NCI-H2196 treated with DMSO at 0.1 percent for 48 hours (cell line): ENCODE results near the gene MPHOSPH8.
"Not testable (repeated sequence)": the region's sequence is repeated elsewhere in the genome, so short reads cannot be mapped to it uniquely, and the experiment has no call there.

Experiments
- DNase-seq: peaks from one replicate; lab custom pipeline; 2025; ENCODE audit not compliant: unreplicated experiment; lab: John Stamatoyannopoulos, UW

Gene MPHOSPH8

GRCh38 chr13:19680751-19681150, 47.3 kb downstream of the MPHOSPH8 start:
- no peak for DNase-seq

DNA sequence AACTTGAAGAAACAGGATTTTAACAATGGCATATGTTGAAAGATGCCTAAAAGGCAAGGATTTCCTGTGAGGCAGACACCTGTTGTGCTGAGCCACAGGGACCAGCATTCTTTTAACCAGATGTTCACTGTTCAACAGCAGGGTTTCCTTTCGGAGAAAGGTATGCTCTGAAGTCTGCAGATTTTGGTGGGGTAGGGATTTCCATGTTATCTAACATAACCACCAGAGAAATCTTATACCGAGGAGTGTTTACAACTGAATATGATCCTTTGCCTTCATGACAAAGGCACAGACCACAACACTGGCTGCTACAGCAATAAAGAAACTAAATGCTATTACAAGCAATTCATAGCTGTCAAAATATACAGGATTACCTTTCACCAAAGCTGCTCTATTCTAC, 48.1 kb downstream of the MPHOSPH8 start:
- DNase-seq, result no peak

DNA sequence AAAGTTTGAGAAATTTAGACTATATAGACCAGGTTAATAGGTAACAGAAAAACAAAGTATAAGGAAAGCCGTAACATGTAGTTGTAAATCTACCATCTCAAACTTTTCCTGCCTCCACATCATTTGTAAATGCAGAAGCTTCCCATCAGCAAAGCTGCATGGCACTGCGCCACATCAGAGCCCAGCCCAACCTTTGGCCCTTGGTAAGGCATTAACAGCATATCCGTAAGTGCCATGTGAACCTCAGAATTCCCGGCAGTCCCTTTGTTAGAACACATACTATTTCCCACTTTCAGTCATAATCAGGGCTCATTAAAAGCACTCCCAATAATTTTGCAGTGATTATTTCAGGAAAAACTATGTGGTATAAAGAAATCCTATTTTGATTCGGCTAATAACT, 51.6 kb downstream of the MPHOSPH8 start:
- DNase-seq, result no peak

DNA sequence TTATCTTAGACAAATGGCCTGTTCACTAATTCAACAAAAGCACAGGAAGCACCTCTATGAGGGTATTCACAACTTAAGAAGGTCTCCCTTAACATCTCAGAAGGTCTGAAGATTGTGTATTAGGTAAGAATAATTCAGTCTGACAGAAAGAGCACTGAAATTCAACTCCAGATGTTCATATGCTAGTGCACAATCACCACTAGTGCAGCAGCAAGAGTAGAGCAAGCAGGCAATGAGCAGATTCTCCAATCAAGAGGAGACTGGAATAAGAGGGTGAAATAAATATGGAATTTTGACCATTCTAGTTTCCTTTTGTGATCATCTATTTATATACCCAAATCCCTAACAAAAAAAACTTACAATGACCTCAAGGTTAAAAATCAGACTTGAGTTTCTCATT, 52.0 kb downstream of the MPHOSPH8 start:
- no peak for DNase-seq

DNA sequence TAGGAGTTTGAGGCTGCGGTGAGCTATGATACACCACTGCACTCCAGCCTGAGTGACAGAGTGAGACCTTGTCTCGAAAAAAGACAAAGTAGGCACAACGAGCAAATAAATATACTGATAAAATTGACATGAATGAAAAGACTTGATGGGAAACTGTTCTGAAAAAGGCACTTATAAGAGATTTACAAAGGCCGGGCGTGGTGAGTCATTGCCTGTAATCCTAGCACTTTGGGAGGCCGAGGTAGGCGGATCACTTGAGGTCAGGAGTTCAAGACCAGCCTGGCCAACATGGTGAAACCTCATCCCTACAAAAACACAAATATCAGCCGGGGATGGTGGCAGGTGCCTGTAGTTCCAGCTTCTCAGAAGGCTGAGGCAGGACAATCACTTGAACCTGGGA, 58.0 kb downstream of the MPHOSPH8 start:
- not testable (repeated sequence) for DNase-seq

GRCh38 chr13:19695428-19695827, 62.0 kb downstream of the MPHOSPH8 start:
- DNase-seq, result no peak

DNA sequence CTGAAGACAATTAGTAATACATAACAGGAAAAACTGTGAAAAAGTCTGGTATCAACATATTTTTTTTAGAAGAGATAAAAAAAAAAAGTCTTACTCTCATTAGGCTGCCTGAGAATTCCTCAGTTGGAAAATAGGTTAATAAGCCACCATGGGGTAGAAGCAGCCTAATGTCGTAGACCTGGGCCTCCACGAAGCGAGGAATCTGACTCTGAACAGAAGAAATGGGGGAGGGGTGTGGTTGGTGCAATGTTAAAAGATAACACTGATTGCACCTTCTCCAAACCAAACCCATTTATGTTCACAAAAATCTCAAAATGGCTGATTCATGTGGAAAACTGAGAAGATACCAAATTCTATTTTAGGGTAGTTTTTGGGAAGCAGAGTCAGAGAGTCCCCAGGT, 62.4 kb downstream of the MPHOSPH8 start:
- no peak for DNase-seq

DNA sequence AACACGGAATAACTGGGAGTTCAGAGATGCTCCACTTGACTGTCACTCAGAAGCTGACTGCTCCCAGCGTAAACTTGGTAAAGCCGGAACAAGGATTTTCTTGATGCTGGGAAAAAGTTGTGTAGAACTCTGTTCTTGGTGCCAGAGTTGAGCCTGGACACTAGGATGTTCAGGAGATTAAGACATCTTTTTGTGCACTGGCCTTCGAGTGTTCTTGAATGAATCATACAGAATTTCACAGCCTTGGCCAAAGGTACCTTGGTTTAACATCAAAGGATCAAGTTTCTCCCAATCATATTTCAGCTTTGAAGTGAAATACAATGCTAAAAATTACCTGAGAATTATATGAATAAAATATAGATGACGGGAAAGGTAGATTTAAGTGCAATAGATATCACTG, 67.5 kb downstream of the MPHOSPH8 start:
- DNase-seq, result not testable (repeated sequence)

- DNase-seq, result not testable (repeated sequence)
Measured at GRCh38 chr13:19701619-19702018, 68.2 kb downstream of the MPHOSPH8 start.

DNA sequence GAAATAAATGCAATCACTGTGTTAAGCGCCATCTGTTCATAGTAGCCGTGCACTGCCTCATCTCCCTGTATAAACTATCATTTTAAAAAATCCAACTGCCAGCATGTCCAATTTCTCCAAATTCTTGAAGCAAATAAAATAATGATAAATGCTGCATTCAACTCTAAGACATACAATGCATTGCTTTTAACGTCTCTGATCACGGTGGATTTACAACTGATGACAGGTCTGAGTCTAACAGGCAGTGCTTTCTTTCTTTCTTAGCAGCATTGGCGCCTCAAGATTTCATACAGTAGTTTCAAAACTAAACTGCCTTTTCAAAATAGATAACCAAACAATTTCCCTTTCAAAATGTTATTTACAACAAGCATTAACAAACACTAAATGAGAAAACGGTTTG, 70.8 kb downstream of the MPHOSPH8 start:
- DNase-seq, result not testable (repeated sequence)

- not testable (repeated sequence) for DNase-seq
Measured at GRCh38 chr13:19709039-19709438, 75.6 kb downstream of the MPHOSPH8 start.

- DNase-seq, result not testable (repeated sequence)
Measured at GRCh38 chr13:19709782-19710181, 76.3 kb downstream of the MPHOSPH8 start.

GRCh38 chr13:19713186-19713965, 79.9 kb downstream of the MPHOSPH8 start:
- DNase-seq, result no peak

- no peak for DNase-seq
Measured at GRCh38 chr13:19720039-19720438, 86.6 kb downstream of the MPHOSPH8 start.
